A673 (cell line): ENCODE measurements around the gene FTCD. TPM values are rescaled to one million over a fixed set of nuclear protein-coding genes. Genes with fewer than 3 reads are reported as not detected.

Experiments used
- BruUV-seq: library from RNA; stranded (reverse); fragments of 400-500 nt; replicated peaks from 2 replicates; lab custom pipeline; 2021; lab: Mats Ljungman, UMichigan
- CTCF ChIA-PET: fragments of 300-600 bp; sonication (Branson Sonifier 250); formaldehyde crosslinking; loops from one replicate; lab custom pipeline; 2022; ENCODE audit warnings: antibody characterized with exemption; lab: Charles Lee
- POLR2A ChIA-PET: fragments of 300-600 bp; sonication (Branson Sonifier 250); formaldehyde crosslinking; loops from one replicate; lab custom pipeline; 2022; ENCODE audit warnings: antibody characterized with exemption; ENCODE audit not compliant: low non-redundant PET; lab: Charles Lee
- DNase-seq: peaks from one replicate; pipeline ENCODE4 v3.0.0-alpha.2; 2015; ENCODE audit warnings: low spot score
- H3K27ac ChIP-seq: fragments of 200-600 bp; sonication (generic); 2 replicates; pipeline ENCODE4 v1.5.1; 2016; ENCODE audit warnings: mixed run types, low read depth, mild to moderate bottlenecking, mixed read lengths, antibody characterized with exemption, low read length; ENCODE audit not compliant: poor library complexity, severe bottlenecking
- H3K27me3 ChIP-seq: fragments of 200-600 bp; sonication (generic); replicated peaks from 2 replicates; pipeline ENCODE4 v1.6.1; 2017; ENCODE audit warnings: mixed run types, low read depth, mild to moderate bottlenecking, mixed read lengths, antibody characterized with exemption, low read length; ENCODE audit not compliant: insufficient read depth, poor library complexity
- H3K36me3 ChIP-seq: fragments of 200-600 bp; sonication (generic); 2 replicates; pipeline ENCODE4 v1.6.1; 2016; ENCODE audit warnings: mixed run types, mild to moderate bottlenecking, mixed read lengths, antibody characterized with exemption, low read length; ENCODE audit not compliant: insufficient read depth, poor library complexity, severe bottlenecking
- H3K4me1 ChIP-seq: fragments of 200-600 bp; sonication (generic); 2 replicates; pipeline ENCODE4 v1.6.1; 2017; ENCODE audit warnings: mixed run types, mild to moderate bottlenecking, mixed read lengths, antibody characterized with exemption, low read length; ENCODE audit not compliant: insufficient read depth, poor library complexity, severe bottlenecking
- H3K4me3 ChIP-seq: fragments of 200-600 bp; sonication (generic); 2 replicates; pipeline ENCODE4 v1.5.1; 2016; ENCODE audit warnings: low read depth, mixed run types, mild to moderate bottlenecking, mixed read lengths, low read length; ENCODE audit not compliant: poor library complexity, severe bottlenecking
- H3K9me3 ChIP-seq: fragments of 200-600 bp; sonication (generic); 2 replicates; pipeline ENCODE4 v1.6.1; 2016; ENCODE audit warnings: mixed run types, low read depth, mild to moderate bottlenecking, mixed read lengths, antibody characterized with exemption, low read length; ENCODE audit not compliant: poor library complexity, severe bottlenecking
- CTCF ChIP-seq: fragments of 300-800, 200-600 bp; sonication (generic); conservative IDR thresholded peaks from 2 replicates; pipeline ENCODE4 v1.5.1; 2017; ENCODE audit warnings: low read depth, mild to moderate bottlenecking, antibody characterized with exemption, low read length, moderate library complexity, mixed read lengths
- EZH2 ChIP-seq: fragments of 200-600 bp; sonication (generic); IDR thresholded peaks from 2 replicates; pipeline ENCODE4 v1.6.1; 2017; ENCODE audit warnings: borderline replicate concordance, low read depth, mild to moderate bottlenecking, mixed read lengths, antibody characterized with exemption, low read length; ENCODE audit not compliant: poor library complexity, severe bottlenecking
- intact Hi-C: fragments of 100-400 bp; cut with micrococcal nuclease; formaldehyde crosslinking; loops from one replicate; pipeline ENCODE4 v1.10.0; 2022; ENCODE audit not compliant: unreplicated experiment
- total RNA-seq: library from RNA; stranded (reverse); gene quantifications from 2 replicates; pipeline ENCODE4 v1.2.3, GENCODE V29; 2021

The FTCD gene
- total RNA-seq, 1 experiment from 2014 or later: 5.4 TPM

DNA sequence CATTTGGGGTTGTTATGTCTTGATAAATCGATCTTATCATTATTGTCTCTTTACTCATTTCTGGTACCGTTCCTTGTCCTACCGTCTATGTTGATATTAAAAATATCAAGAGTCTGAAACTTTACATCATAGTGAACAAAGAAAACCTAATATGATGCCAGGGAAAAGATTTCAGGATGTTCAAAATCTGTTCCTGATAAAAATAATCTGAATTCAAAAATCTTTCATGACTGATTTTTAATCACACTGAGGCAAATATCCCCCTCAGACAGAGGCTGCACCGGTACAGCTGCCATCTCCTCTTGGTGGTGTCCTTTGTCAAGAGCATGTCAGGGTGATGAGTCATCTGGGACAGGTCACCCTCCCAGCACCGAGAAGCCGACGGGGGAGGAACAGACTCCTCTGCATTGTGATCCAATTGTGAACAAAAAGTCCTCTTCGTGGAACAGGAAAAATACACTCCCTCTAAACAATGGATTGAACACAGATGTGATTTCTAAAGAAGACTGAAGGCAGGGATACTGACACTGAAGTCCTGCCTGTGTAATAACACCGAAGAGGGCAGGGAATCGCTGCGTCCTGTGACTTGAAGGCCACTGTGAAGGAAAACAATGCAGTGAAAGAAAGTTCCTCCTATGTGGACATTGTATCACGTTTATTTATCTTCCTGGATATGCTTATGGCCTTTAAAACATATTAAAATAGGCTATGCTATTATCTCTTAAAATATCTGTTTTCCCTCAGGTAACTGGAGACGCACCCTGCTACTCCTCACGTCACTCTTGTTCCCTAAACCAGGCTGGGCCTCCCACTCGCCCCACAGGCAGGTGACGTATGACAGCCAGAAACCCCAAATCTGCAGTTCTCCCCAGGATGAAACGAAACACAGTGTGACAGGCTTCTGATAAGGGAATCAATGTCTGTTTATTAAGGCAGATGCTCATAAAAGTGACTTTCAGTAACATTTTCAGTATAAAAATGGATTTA lies 33.1 kb upstream of the FTCD start:
- H3K4me3 ChIP-seq: no peak overlapping the region
- CTCF ChIA-PET: no interaction called here
- no peak overlapping the region for H3K27ac ChIP-seq

DNA sequence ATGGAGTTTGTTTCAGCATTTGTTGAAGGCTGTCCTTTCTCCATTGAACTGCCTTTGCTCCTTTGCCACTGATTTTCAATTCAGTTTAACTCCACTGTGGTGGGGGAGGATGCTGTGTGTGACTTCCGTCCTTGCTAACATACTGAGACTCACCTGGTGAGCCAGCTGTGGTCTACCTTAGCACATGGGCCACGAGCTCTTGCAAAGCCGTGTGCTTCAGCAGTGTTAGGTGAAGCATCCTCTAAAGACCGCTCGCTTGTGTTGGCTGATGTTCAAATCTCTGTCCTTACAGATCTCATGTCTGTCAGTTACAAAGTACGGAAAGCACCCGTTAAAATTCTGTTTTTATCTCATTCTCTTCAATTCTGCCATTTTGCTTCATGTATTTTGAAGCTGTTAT lies 32.4 kb upstream of the FTCD start:
- H3K4me3 ChIP-seq: no peak overlapping the region
- TF ChIP-seq CTCF: no peak
- no peak for TF ChIP-seq EZH2
- no peak overlapping the region for H3K27ac ChIP-seq
- H3K4me1 ChIP-seq: peaks cover 4% of the 10 kb centered on the region
- no peaks in the 10 kb centered on the region for H3K9me3 ChIP-seq
- intact Hi-C loops: no loop called here
- BruUV-seq: no TSS peak
- ChIA-PET CTCF (no interaction called here), POLR2A (no interaction called here)
- DNase-seq: no peak
- no peaks in the 10 kb centered on the region for H3K27me3 ChIP-seq
- H3K36me3 ChIP-seq: peaks cover 28% of the 10 kb centered on the region

More for the DNA sequence above, 33.1 kb upstream of the FTCD start:
- TF ChIP-seq CTCF (no peak), EZH2 (no peak)
- H3K36me3 ChIP-seq: peaks cover 29% of the 10 kb centered on the region
- POLR2A ChIA-PET: no interaction called here
- H3K9me3 ChIP-seq: no peaks in the 10 kb centered on the region
- no peaks in the 10 kb centered on the region for H3K4me1 ChIP-seq
- BruUV-seq: no TSS peak
- no peaks in the 10 kb centered on the region for H3K27me3 ChIP-seq
- intact Hi-C loops: no loop called here
- peak; percentile 54 for DNase-seq

DNA sequence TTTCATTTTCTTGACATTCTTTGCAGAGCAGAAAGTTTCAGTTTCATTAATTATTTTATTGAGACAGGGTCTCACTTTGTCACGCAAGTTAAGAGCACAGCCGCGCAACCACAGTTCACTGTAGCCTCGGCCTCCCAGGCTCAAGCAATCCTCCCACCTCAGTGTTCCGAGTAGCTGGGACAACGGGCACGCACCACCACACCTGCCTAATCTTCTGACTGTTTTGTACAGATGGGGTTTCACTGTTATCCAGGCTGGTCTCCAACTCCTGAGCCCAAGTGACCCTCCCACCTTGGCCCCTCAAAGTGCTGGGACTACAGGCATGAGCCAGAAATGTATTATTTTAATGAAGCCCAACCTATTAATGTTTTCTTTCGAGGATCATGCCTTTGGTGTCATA lies 31.9 kb upstream of the FTCD start:
- H3K36me3 ChIP-seq: peaks cover 26% of the 10 kb centered on the region
- peaks cover 4% of the 10 kb centered on the region for H3K4me1 ChIP-seq
- POLR2A ChIA-PET: no interaction called here
- H3K9me3 ChIP-seq: no peaks in the 10 kb centered on the region
- TF ChIP-seq CTCF: no peak
- no peak for TF ChIP-seq EZH2
- CTCF ChIA-PET: no interaction called here
- no TSS peak for BruUV-seq
- intact Hi-C loops: no loop called here
- H3K4me3 ChIP-seq: no peak overlapping the region
- H3K27ac ChIP-seq: no peak overlapping the region
- no peak for DNase-seq
- H3K27me3 ChIP-seq: no peaks in the 10 kb centered on the region
